ENCODE measurements around the gene FKBP7. TPM values are rescaled to one million over a fixed set of nuclear protein-coding genes. Genes with fewer than 3 reads are reported as not detected.
"Not testable (repeated sequence)": the region's sequence is repeated elsewhere in the genome, so short reads cannot be mapped to it uniquely, and the experiment has no call there.

Gene FKBP7
- total and polyA plus RNA-seq, 2 donors from 2014 or later: 8.2 to 10.8 TPM

GRCh38 chr2:178476477-178476876 is 1.9 kb downstream of the FKBP7 start:
- H3K27ac ChIP-seq (ENCODE audit: low read depth in 2 of 2, low read length in 2 of 2): no peak overlapping the region
- no peak for TF ChIP-seq CTCF (IDR thresholded peaks at IDR 0.05; ENCODE audit: borderline replicate concordance, extremely low read depth, insufficient read depth)
- intact Hi-C loops (cut with DNase I): no loop called here

GRCh38 chr2:178474560-178474959 is 3.8 kb downstream of the FKBP7 start:
- intact Hi-C loops (cut with DNase I): no loop called here
- H3K9ac ChIP-seq (ENCODE audit: low read length in 3 of 3): no peak overlapping the region
- no peak for DNase-seq

More at GRCh38 chr2:178476477-178476876, 1.9 kb downstream of the FKBP7 start:
- no peak for DNase-seq
- Histone ChIP-seq H3K9ac (ENCODE audit: low read length in 3 of 3) (no peak overlapping the region), H3K4me1 (ENCODE audit: control insufficient read depth in 2 of 3, insufficient read depth in 2 of 3, low read depth in 1 of 3, low read length in 3 of 3) (peaks cover 0 to 10% (median 4%) of the 10 kb centered on the region in 3 donors), H3K27me3 (ENCODE audit: control insufficient read depth, insufficient read depth, low read length) (no peaks in the 10 kb centered on the region), H3K9me3 (ENCODE audit: control insufficient read depth in 2 of 3, insufficient read depth in 1 of 3, low read length in 3 of 3) (no peaks in the 10 kb centered on the region), H3K36me3 (ENCODE audit: control insufficient read depth in 2 of 3, insufficient read depth in 3 of 3, low read length in 3 of 3) (no peaks in the 10 kb centered on the region), H3K4me3 (ENCODE audit: low read length in 3 of 3) (no peak overlapping the region)
- FAIRE-seq: no peak

GRCh38 chr2:178473931-178474330 is 4.5 kb downstream of the FKBP7 start:
- Histone ChIP-seq H3K36me3 (ENCODE audit: control insufficient read depth in 2 of 3, insufficient read depth in 3 of 3, low read length in 3 of 3) (no peaks in the 10 kb centered on the region), H3K27ac (ENCODE audit: low read depth in 2 of 2, low read length in 2 of 2) (no peak overlapping the region), H3K9me3 (ENCODE audit: control insufficient read depth in 2 of 3, insufficient read depth in 1 of 3, low read length in 3 of 3) (no peaks in the 10 kb centered on the region), H3K4me3 (ENCODE audit: low read length in 3 of 3) (no peak overlapping the region), H3K4me1 (ENCODE audit: control insufficient read depth in 2 of 3, insufficient read depth in 2 of 3, low read depth in 1 of 3, low read length in 3 of 3) (peaks cover 0 to 3% (median 0%) of the 10 kb centered on the region in 3 donors), H3K9ac (ENCODE audit: low read length in 3 of 3) (no peak overlapping the region), H3K27me3 (ENCODE audit: control insufficient read depth, insufficient read depth, low read length) (no peaks in the 10 kb centered on the region)
- FAIRE-seq (no peak), DNase-seq (no peak)
- TF ChIP-seq CTCF (IDR thresholded peaks at IDR 0.05; ENCODE audit: borderline replicate concordance, extremely low read depth, insufficient read depth): no peak
- intact Hi-C loops (cut with DNase I): no loop called here

More at GRCh38 chr2:178474560-178474959, 3.8 kb downstream of the FKBP7 start:
- Histone ChIP-seq H3K27ac (ENCODE audit: low read depth in 2 of 2, low read length in 2 of 2) (no peak overlapping the region), H3K4me1 (ENCODE audit: control insufficient read depth in 2 of 3, insufficient read depth in 2 of 3, low read depth in 1 of 3, low read length in 3 of 3) (peaks cover 0 to 6% (median 3%) of the 10 kb centered on the region in 3 donors), H3K9me3 (ENCODE audit: control insufficient read depth in 2 of 3, insufficient read depth in 1 of 3, low read length in 3 of 3) (no peaks in the 10 kb centered on the region), H3K36me3 (ENCODE audit: control insufficient read depth in 2 of 3, insufficient read depth in 3 of 3, low read length in 3 of 3) (no peaks in the 10 kb centered on the region), H3K27me3 (ENCODE audit: control insufficient read depth, insufficient read depth, low read length) (no peaks in the 10 kb centered on the region), H3K4me3 (ENCODE audit: low read length in 3 of 3) (no peak overlapping the region)
- FAIRE-seq: no peak
- TF ChIP-seq CTCF (IDR thresholded peaks at IDR 0.05; ENCODE audit: borderline replicate concordance, extremely low read depth, insufficient read depth): no peak

- H3K4me1 ChIP-seq (ENCODE audit: control insufficient read depth in 2 of 3, insufficient read depth in 2 of 3, low read depth in 1 of 3, low read length in 3 of 3): peaks cover 0 to 3% (median 0%) of the 10 kb centered on the region in 3 donors
- FAIRE-seq: no peak
- no peak for TF ChIP-seq CTCF (IDR thresholded peaks at IDR 0.05; ENCODE audit: borderline replicate concordance, extremely low read depth, insufficient read depth)
Measured at GRCh38 chr2:178473373-178473772, 5.0 kb downstream of the FKBP7 start.

GRCh38 chr2:178471313-178471712 is 7.1 kb downstream of the FKBP7 start:
- FAIRE-seq; DNase-seq; H3K36me3 ChIP-seq (ENCODE audit: control insufficient read depth in 2 of 3, insufficient read depth in 3 of 3, low read length in 3 of 3); intact Hi-C loops (cut with DNase I); H3K27ac ChIP-seq (ENCODE audit: low read depth in 2 of 2, low read length in 2 of 2); H3K27me3 ChIP-seq (ENCODE audit: control insufficient read depth, insufficient read depth, low read length); H3K4me3 ChIP-seq (ENCODE audit: low read length in 3 of 3); H3K9ac ChIP-seq (ENCODE audit: low read length in 3 of 3); H3K4me1 ChIP-seq (ENCODE audit: control insufficient read depth in 2 of 3, insufficient read depth in 2 of 3, low read depth in 1 of 3, low read length in 3 of 3); H3K9me3 ChIP-seq (ENCODE audit: control insufficient read depth in 2 of 3, insufficient read depth in 1 of 3, low read length in 3 of 3): not testable (repeated sequence)

More at GRCh38 chr2:178473373-178473772, 5.0 kb downstream of the FKBP7 start:
- no peak overlapping the region for H3K4me3 ChIP-seq (ENCODE audit: low read length in 3 of 3)
- no peaks in the 10 kb centered on the region for H3K27me3 ChIP-seq (ENCODE audit: control insufficient read depth, insufficient read depth, low read length)
- H3K36me3 ChIP-seq (ENCODE audit: control insufficient read depth in 2 of 3, insufficient read depth in 3 of 3, low read length in 3 of 3): no peaks in the 10 kb centered on the region
- no peak for DNase-seq
- intact Hi-C loops (cut with DNase I): no loop called here
- no peaks in the 10 kb centered on the region for H3K9me3 ChIP-seq (ENCODE audit: control insufficient read depth in 2 of 3, insufficient read depth in 1 of 3, low read length in 3 of 3)
- H3K27ac ChIP-seq (ENCODE audit: low read depth in 2 of 2, low read length in 2 of 2): no peak overlapping the region
- no peak overlapping the region for H3K9ac ChIP-seq (ENCODE audit: low read length in 3 of 3)

Measured in kidney (tissue), 14 donors.